HepG2 (cell line): Measurements from ENCODE around the gene ELANE. TPM values are rescaled to one million over a fixed set of nuclear protein-coding genes. Genes with fewer than 3 reads are reported as not detected.

Experiments used
- ATAC-seq: fragments of 200-7000 bp; cut with Tn5 transposase; 3 replicates; pipeline ENCODE4 v1.9.1; 2020; ENCODE audit warnings: mild to moderate bottlenecking, moderate library complexity
- BruUV-seq: library from RNA; stranded (reverse); fragments of 400-500 nt; replicated peaks from 2 replicates; lab custom pipeline; 2021; lab: Mats Ljungman, UMichigan
- CTCF ChIA-PET: fragments of 300-600 bp; formaldehyde crosslinking; extraction: SDS; loops from one replicate; lab custom pipeline; 2021; ENCODE audit warnings: low total read pairs, inconsistent platforms, low intra/inter-chr PET ratio; lab: Yijun Ruan, JAX
- POLR2A ChIA-PET: fragments of 350-600 bp; sonication (Branson Sonifier 250); formaldehyde crosslinking; loops from one replicate; lab custom pipeline; 2020; ENCODE audit warnings: antibody characterized with exemption, inconsistent platforms; lab: Yijun Ruan, JAX
- DNase-seq: peaks from one replicate; pipeline ENCODE4 v3.0.0-alpha.2; 2015; ENCODE audit warnings: low spot score
- FAIRE-seq: peaks from 3 replicates; lab custom pipeline; 2011; peaks lifted over from hg19 to GRCh38; lab: Jason Lieb, UNC
- H2AFZ ChIP-seq: one replicate; pipeline ENCODE4 v1.6.1; 2011; ENCODE audit warnings: low read length, inconsistent platforms
- H3K27ac ChIP-seq: fragments of 300-600 bp; 3 replicates; pipeline ENCODE4 v1.8.0; 2011; ENCODE audit warnings: mixed run types, mild to moderate bottlenecking, mixed read lengths, low read length, inconsistent platforms; ENCODE audit not compliant: insufficient read depth; ENCODE audit errors: extremely low read length
- H3K27me3 ChIP-seq, 2 experiments: fragments of 200-600 bp in 1 of 2; 2 replicates in 1 of 2; 3 replicates in 1 of 2; pipeline versions ENCODE4 v1.6.0 to v1.8.0; 2011; ENCODE audit warnings: low read length in 2 of 2, mild to moderate bottlenecking in 2 of 2, moderate library complexity in 2 of 2, inconsistent platforms in 1 of 2; ENCODE audit not compliant: insufficient read depth in 2 of 2, control insufficient read depth in 1 of 2
- H3K36me3 ChIP-seq, 2 experiments: fragments of 200-600 bp in 1 of 2; replicated peaks in 1 of 2; 2 replicates in 1 of 2; 3 replicates in 1 of 2; pipeline versions ENCODE4 v1.5.1 to v1.8.0; 2011; ENCODE audit warnings: low read length in 2 of 2, inconsistent platforms in 1 of 2; ENCODE audit not compliant: insufficient read depth in 2 of 2, control insufficient read depth in 1 of 2
- H3K4me1 ChIP-seq: 2 replicates; pipeline ENCODE4 v1.5.1; 2012; ENCODE audit warnings: low read length, inconsistent platforms; ENCODE audit not compliant: insufficient read depth
- H3K4me2 ChIP-seq: 2 replicates; pipeline ENCODE4 v1.6.0; 2011; ENCODE audit warnings: low read depth, low read length, inconsistent platforms
- H3K4me3 ChIP-seq, 3 experiments: fragments of 200-600 bp in 1 of 3; sonication (generic), shearing (Covaris generic) in 1 of 3; replicated peaks in 1 of 3; 2 replicates each; pipeline ENCODE4 v1.5.1; 2011 to 2016; ENCODE audit warnings: low read length in 3 of 3, inconsistent platforms in 2 of 3, low read depth in 2 of 3, mild to moderate bottlenecking in 2 of 3, control low read depth in 1 of 3, mixed read lengths in 1 of 3; ENCODE audit not compliant: insufficient read depth in 1 of 3
- H3K79me2 ChIP-seq: one replicate; pipeline ENCODE4 v1.6.1; 2011; ENCODE audit warnings: low read length, inconsistent platforms; ENCODE audit not compliant: insufficient read depth
- H3K9ac ChIP-seq: 2 replicates; pipeline ENCODE4 v1.6.0; 2011; ENCODE audit warnings: mild to moderate bottlenecking, low read depth, low read length, inconsistent platforms; ENCODE audit not compliant: insufficient read depth
- H3K9me3 ChIP-seq: 2 replicates; pipeline ENCODE4 v1.5.1; 2012; ENCODE audit warnings: mild to moderate bottlenecking, low read length
- H4K20me1 ChIP-seq: 2 replicates; pipeline ENCODE4 v1.6.0; 2011; ENCODE audit warnings: inconsistent platforms, mild to moderate bottlenecking, low read length, moderate library complexity; ENCODE audit not compliant: insufficient read depth
- ARID3A ChIP-seq: IDR thresholded peaks from 2 replicates; pipeline ENCODE4 v1.6.1; 2012; ENCODE audit warnings: low read depth, low read length, improper control_type of control experiment
- FOXO4 ChIP-seq: sonication (generic); formaldehyde crosslinking; conservative IDR thresholded peaks from 2 replicates; pipeline ENCODE4 v1.8.1; 2023; ENCODE audit warnings: missing genetic modification reagents
- HIVEP1 ChIP-seq: sonication (generic); formaldehyde crosslinking; IDR thresholded peaks from 2 replicates; pipeline ENCODE4 v1.4.0; 2020; ENCODE audit warnings: mild to moderate bottlenecking, missing genetic modification reagents
- HOXA5 ChIP-seq: sonication (generic); formaldehyde crosslinking; IDR thresholded peaks from 2 replicates; pipeline ENCODE4 v1.4.0; 2020; ENCODE audit warnings: missing genetic modification reagents
- MYPOP ChIP-seq: sonication (generic); formaldehyde crosslinking; IDR thresholded peaks from 2 replicates; pipeline ENCODE4 v1.8.1; 2023; ENCODE audit warnings: mild to moderate bottlenecking, moderate library complexity, missing genetic modification reagents
- NR0B2 ChIP-seq: sonication (generic); formaldehyde crosslinking; IDR thresholded peaks from 2 replicates; pipeline ENCODE4 v1.4.0; 2020; ENCODE audit warnings: mild to moderate bottlenecking, missing genetic modification reagents
- RELA ChIP-seq: sonication (generic); formaldehyde crosslinking; IDR thresholded peaks from 2 replicates; pipeline ENCODE4 v1.4.0; 2020; ENCODE audit warnings: missing genetic modification reagents
- SNAPC2 ChIP-seq: sonication (generic); formaldehyde crosslinking; IDR thresholded peaks from 2 replicates; pipeline ENCODE4 v1.8.1; 2022; ENCODE audit warnings: mild to moderate bottlenecking, missing genetic modification reagents
- TFE3 ChIP-seq: IDR thresholded peaks from 2 replicates; pipeline ENCODE4 v1.6.1; 2016
- YEATS2 ChIP-seq: sonication (generic); formaldehyde crosslinking; IDR thresholded peaks from 2 replicates; pipeline ENCODE4 v1.4.0; 2020; ENCODE audit warnings: missing genetic modification reagents, borderline replicate concordance
- ZEB1 ChIP-seq: IDR thresholded peaks from 2 replicates; pipeline ENCODE4 v1.6.1; 2012; ENCODE audit warnings: mild to moderate bottlenecking, low read depth, inconsistent platforms; ENCODE audit not compliant: insufficient replicate concordance
- ZNF879 ChIP-seq: sonication (generic); formaldehyde crosslinking; IDR thresholded peaks from 2 replicates; pipeline ENCODE4 v1.8.1; 2023; ENCODE audit warnings: missing genetic modification reagents
- ZSCAN31 ChIP-seq: sonication (generic); formaldehyde crosslinking; IDR thresholded peaks from 2 replicates; pipeline ENCODE4 v1.5.0; 2020; ENCODE audit warnings: low read depth, mild to moderate bottlenecking, missing genetic modification reagents
- WGBS: methylation state at CpG from one replicate; pipeline ENCODE4 v1.1.6; 2017; ENCODE audit warnings: low lambda C conversion rate; 5-methylcytosine and 5-hydroxymethylcytosine counted together
- in situ Hi-C: cut with HindIII; loops from 2 replicates; pipeline ENCODE4 v1.10.0; 2017; ENCODE audit warnings: low pct_unique_long_range_greater_than_20kb; ENCODE audit not compliant: extremely low pct_ligation_motif_present
- intact Hi-C: fragments of 100-400 bp; cut with micrococcal nuclease; formaldehyde crosslinking; loops from one replicate; pipeline ENCODE4 v1.10.0; 2022; ENCODE audit not compliant: unreplicated experiment
- polyA plus RNA-seq, 8 experiments: library from polyadenylated mRNA; depleted of rRNA in 3 of 8; stranded (reverse) in 7 of 8; unstranded in 1 of 8; fragments of >200 nt; fragmentation: Illumina TruSeq in 4 of 8; extraction: Trizol in 4 of 8; gene quantifications; 2 replicates each; pipeline versions ENCODE4 v1.2.1 to v1.2.3, GENCODE V29; 2011 to 2016; ENCODE audit warnings: low read depth in 4 of 8, missing spikeins in 1 of 8, mixed read lengths in 1 of 8; ENCODE audit not compliant: insufficient read depth in 1 of 8
- total RNA-seq, 5 experiments: library from RNA; depleted of rRNA; stranded (reverse); fragments of >200 nt; fragmentation: Illumina TruSeq; extraction: Trizol; gene quantifications; 2 replicates each; pipeline ENCODE4 v1.2.3, GENCODE V29; 2016; ENCODE audit warnings: low read depth in 1 of 5

ELANE gene
- total and polyA plus RNA-seq, 2 of the 13 experiments (the other 11 are each of a cell fraction or from before 2014, with no cell fraction given), result not detected

- no peak overlapping the region for H2AFZ ChIP-seq
- no peak for DNase-seq
- POLR2A ChIA-PET, result no interaction called here
- H3K9me3 ChIP-seq, result no peaks in the 10 kb centered on the region
- H3K9ac ChIP-seq, result no peak overlapping the region
- no peaks in the 10 kb centered on the region for H3K36me3 ChIP-seq
- no peak overlapping the region for H3K4me2 ChIP-seq
- H3K79me2 ChIP-seq, result no peaks in the 10 kb centered on the region
- intact Hi-C loops, result no loop called here
- no peak overlapping the region for H3K27ac ChIP-seq
- 87% methylated on average over 10 of the region's 11 CpGs for WGBS
- CTCF ChIA-PET, result no interaction called here
- FAIRE-seq, result no peak
- H4K20me1 ChIP-seq, result no peaks in the 10 kb centered on the region
- H3K4me3 ChIP-seq, result no peak overlapping the region
- peaks cover 14 to 48% of the 10 kb centered on the region in 2 experiments for H3K27me3 ChIP-seq
- no TSS peak for BruUV-seq
- in situ Hi-C loops, result no loop called here
- TF ChIP-seq TFE3 (CRISPR knock-in tag) (no peak), HIVEP1 (CRISPR knock-in tag) (no peak), ARID3A (no peak), ZEB1 (no peak), MYPOP (CRISPR knock-in tag) (no peak), NR0B2 (CRISPR knock-in tag) (no peak), RELA (no peak), HOXA5 (no peak), ZNF879 (CRISPR knock-in tag) (no peak), YEATS2 (CRISPR knock-in tag) (no peak), ZSCAN31 (CRISPR knock-in tag) (no peak), FOXO4 (CRISPR knock-in tag) (no peak), SNAPC2 (CRISPR knock-in tag) (no peak)
- peaks cover 19% of the 10 kb centered on the region for H3K4me1 ChIP-seq
- no peak for ATAC-seq
Observed at GRCh38 chr19:827314-827709, 24.8 kb upstream of the ELANE start.
